NCI-H1048 (cell line): ENCODE data around the gene BRI3BP.
A peak's percentile ranks its signal among the peaks of the same experiment; 100 is the strongest.
"Not testable (repeated sequence)": the region's sequence is repeated elsewhere in the genome, so short reads cannot be mapped to it uniquely, and the experiment has no call there.

Experiments
- DNase-seq: peaks from one replicate; lab custom pipeline; 2025; lab: John Stamatoyannopoulos, UW

BRI3BP gene

GRCh38 chr12:124972211-124972610, 21.2 kb upstream of the BRI3BP start:
- DNase-seq: no peak

GRCh38 chr12:124975276-124975675, 18.2 kb upstream of the BRI3BP start:
- DNase-seq: no peak

GRCh38 chr12:124976999-124977398, 16.4 kb upstream of the BRI3BP start:
- DNase-seq: no peak

GRCh38 chr12:124979568-124979967, 13.9 kb upstream of the BRI3BP start:
- DNase-seq: no peak

GRCh38 chr12:124980098-124980892, 13.2 kb upstream of the BRI3BP start:
- DNase-seq: no peak

GRCh38 chr12:124986876-124987275, 6.6 kb upstream of the BRI3BP start:
- not testable (repeated sequence) for DNase-seq

- DNase-seq: peak; percentile 55
Measured at GRCh38 chr12:124992874-124993625, 395 bp upstream of the BRI3BP start.

GRCh38 chr12:124994437-124994975, 1.1 kb downstream of the BRI3BP start:
- no peak for DNase-seq

GRCh38 chr12:124995200-124995961, 1.9 kb downstream of the BRI3BP start:
- no peak for DNase-seq

GRCh38 chr12:124998705-124999104, 5.3 kb downstream of the BRI3BP start:
- no peak for DNase-seq

- no peak for DNase-seq
Measured at GRCh38 chr12:125001636-125002035, 8.2 kb downstream of the BRI3BP start.

- no peak for DNase-seq
Measured at GRCh38 chr12:125003021-125003420, 9.6 kb downstream of the BRI3BP start.

GRCh38 chr12:125004621-125005020, 11.2 kb downstream of the BRI3BP start:
- DNase-seq: no peak

GRCh38 chr12:125005652-125006051, 12.2 kb downstream of the BRI3BP start:
- DNase-seq: no peak

GRCh38 chr12:125006365-125006764, 12.9 kb downstream of the BRI3BP start:
- no peak for DNase-seq

GRCh38 chr12:125013816-125014442, 20.5 kb downstream of the BRI3BP start:
- DNase-seq: no peak

- DNase-seq: no peak
Measured at GRCh38 chr12:125014526-125014925, 21.1 kb downstream of the BRI3BP start.

- no peak for DNase-seq
Measured at GRCh38 chr12:125015680-125016310, 22.4 kb downstream of the BRI3BP start.

GRCh38 chr12:125017801-125018200, 24.4 kb downstream of the BRI3BP start:
- no peak for DNase-seq

GRCh38 chr12:125018356-125018755, 24.9 kb downstream of the BRI3BP start:
- DNase-seq: no peak

- DNase-seq: no peak
Measured at GRCh38 chr12:125021096-125021495, 27.7 kb downstream of the BRI3BP start.
